ENCODE results near the gene MRPL48.

MRPL48 gene

DNA sequence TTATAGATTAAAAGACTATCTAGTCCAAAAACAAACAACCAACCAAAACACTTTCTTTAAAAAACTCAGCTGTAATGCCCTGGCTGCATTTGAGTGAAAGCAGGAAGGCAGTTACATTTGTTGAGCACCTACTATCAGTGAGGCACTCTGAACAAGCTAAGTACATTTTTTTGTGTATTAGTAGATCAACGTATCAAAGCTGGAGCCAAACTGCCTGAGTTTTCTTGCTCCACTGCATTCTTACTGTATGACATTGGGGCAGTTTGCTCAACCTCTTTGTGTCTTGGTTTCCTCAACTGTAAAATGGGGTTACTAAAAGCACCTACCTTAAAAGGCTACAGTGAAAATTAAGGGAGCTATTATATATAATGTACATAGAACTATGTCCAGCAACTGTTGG is 67.0 kb downstream of the MRPL48 start:
- TF ChIP-seq, protein P1, sequence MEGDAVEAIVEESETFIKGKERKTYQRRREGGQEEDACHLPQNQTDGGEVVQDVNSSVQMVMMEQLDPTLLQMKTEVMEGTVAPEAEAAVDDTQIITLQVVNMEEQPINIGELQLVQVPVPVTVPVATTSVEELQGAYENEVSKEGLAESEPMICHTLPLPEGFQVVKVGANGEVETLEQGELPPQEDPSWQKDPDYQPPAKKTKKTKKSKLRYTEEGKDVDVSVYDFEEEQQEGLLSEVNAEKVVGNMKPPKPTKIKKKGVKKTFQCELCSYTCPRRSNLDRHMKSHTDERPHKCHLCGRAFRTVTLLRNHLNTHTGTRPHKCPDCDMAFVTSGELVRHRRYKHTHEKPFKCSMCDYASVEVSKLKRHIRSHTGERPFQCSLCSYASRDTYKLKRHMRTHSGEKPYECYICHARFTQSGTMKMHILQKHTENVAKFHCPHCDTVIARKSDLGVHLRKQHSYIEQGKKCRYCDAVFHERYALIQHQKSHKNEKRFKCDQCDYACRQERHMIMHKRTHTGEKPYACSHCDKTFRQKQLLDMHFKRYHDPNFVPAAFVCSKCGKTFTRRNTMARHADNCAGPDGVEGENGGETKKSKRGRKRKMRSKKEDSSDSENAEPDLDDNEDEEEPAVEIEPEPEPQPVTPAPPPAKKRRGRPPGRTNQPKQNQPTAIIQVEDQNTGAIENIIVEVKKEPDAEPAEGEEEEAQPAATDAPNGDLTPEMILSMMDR (IDR thresholded peaks at IDR 0.05; ENCODE audit: insufficient read depth, low read depth, low read length, missing control alignments) = no peak
- H3K4me3 ChIP-seq (ENCODE audit: low read depth, low read length) = no peak overlapping the region
- DNase-seq (ENCODE audit: low read depth) = no peak

DNA sequence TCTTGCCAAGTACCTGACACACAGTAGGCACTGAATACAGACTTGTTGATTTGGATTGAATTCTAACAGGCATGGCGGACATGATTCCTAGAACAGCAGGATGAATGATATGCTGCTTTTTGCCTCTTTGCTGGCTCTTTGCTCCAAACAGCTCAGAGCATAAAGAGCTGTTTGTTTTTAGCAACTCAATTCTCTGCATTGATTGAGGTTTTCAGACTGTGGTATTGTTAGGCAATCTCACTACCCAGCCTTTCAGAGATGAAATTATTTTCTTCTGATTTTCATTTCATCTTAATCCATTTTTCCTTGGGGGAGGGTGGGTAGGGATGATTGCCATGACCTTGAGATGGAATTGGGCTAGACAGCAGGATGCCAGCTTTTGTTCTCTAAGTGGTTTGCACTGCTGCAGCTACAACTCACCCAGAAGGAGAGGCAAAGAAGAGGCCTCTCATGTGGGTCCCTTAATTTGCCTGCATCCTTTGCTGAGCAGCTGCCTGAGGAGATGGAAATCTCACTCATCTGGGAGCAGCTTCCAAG is 68.4 kb downstream of the MRPL48 start:
- TF ChIP-seq, protein P1 (IDR thresholded peaks at IDR 0.05; ENCODE audit: insufficient read depth, low read depth, low read length, missing control alignments) = no peak
- no peak for DNase-seq (ENCODE audit: low read depth)
- H3K4me3 ChIP-seq (ENCODE audit: low read depth, low read length) = no peak overlapping the region

DNA sequence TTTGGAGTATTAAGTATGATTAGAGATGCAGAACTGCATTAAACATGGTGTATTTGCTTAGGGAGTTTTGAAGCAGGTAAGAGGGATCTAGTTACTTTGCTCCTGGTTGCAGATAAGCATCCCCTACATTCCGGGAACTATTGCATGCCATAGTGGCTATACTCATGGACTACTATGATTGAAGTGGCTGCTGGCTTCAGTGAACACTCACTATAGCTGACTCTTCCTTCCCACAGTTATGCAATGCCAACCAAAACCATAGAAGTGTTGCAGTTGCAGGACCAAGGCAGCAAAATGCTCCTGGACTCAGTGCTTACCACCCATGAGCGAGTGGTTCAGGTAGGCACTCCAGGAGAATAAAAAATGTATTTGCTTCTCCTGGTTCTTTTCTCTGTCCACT is 72.0 kb downstream of the MRPL48 start:
- no peak overlapping the region for H3K4me3 ChIP-seq (ENCODE audit: low read depth, low read length)
- DNase-seq (ENCODE audit: low read depth) = no peak
- TF ChIP-seq, protein P1 (IDR thresholded peaks at IDR 0.05; ENCODE audit: insufficient read depth, low read depth, low read length, missing control alignments) = no peak

DNA sequence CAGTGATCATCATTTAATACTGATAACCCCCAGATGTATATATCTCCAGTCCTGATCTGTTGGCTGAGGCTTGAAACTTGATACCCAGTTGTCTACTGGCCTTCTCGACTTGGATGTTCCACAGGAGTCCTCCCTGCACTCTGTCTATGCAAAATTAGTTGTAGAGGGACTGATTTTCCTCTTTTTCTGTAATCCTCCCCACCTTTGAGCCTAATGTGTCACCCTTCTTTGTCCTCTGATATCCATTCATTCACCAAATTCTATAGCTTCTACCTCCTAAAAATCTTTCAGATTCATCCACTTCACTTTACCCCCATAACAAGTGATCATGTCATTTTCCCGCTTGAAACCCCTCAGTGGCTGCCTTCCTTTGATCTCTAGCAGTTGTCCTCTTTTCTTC is 72.5 kb downstream of the MRPL48 start:
- no peak overlapping the region for H3K4me3 ChIP-seq (ENCODE audit: low read depth, low read length)
- TF ChIP-seq, protein P1 (IDR thresholded peaks at IDR 0.05; ENCODE audit: insufficient read depth, low read depth, low read length, missing control alignments) = no peak
- DNase-seq (ENCODE audit: low read depth) = no peak

DNA sequence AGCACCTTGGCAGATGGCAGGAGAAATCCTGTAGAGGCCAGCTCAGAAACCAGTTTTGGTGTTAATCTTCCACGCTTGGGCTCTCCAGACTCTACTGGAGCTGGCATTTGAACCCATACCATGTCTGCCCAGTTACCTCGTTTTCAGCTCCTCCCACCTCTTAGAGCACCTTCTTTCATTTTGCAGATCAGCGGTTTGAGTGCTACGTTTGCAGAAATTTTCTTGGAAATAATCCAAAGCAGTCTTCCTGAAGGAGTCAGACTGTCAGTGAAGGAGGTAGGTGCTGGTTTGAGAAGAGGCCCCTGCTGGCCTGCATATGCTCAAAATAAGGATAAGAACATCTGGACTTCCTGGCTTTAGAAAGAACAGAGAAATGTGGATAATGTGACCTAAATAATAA is 75.3 kb downstream of the MRPL48 start:
- TF ChIP-seq, protein P1 (IDR thresholded peaks at IDR 0.05; ENCODE audit: insufficient read depth, low read depth, low read length, missing control alignments) = no peak
- H3K4me3 ChIP-seq (ENCODE audit: low read depth, low read length) = no peak overlapping the region
- DNase-seq (ENCODE audit: low read depth) = no peak

DNA sequence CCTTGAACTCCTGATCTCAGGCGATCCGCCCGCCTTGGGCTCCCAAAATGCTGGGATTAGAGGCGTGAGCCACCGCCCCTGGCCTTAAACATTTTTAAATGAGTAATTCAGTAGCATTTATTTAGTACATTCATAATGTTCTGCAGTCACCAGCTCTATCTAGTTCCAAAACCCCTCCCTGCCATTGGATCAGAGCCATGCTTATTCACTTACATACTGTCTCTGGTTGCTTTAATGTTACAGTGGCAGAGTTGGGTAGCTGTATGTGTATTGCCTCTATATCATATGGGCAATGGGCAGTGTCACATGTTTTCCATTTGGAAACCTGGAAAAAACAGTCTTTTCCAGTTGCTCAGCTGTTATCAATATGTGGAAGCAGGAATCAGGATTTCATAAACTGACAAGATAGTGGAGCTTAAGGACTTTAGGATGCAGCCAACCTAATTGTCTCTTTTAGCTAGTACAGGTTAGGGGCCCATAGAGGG is 78.5 kb downstream of the MRPL48 start:
- no peak for DNase-seq (ENCODE audit: low read depth)
- TF ChIP-seq, protein P1 (IDR thresholded peaks at IDR 0.05; ENCODE audit: insufficient read depth, low read depth, low read length, missing control alignments) = no peak
- H3K4me3 ChIP-seq (ENCODE audit: low read depth, low read length) = no peak overlapping the region

DNA sequence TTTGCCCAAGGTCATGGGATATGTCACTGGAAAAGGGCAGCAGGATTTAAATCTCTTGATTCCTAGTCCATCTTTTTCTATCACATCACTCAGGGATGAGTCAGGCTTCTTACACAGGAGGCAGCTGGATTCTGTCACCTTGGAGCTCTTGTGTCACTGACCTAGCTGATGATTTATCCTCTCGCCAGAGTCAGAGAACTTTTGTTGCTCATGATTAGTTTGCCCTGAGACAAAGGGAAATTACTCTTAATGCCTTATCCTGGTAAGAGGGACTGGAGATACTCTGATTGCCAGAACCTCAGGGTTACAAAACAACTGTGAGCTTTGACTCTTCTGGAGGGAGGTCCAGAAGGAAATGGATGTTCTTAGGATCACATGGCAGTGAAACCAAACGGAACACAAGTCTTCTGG is 78.9 kb downstream of the MRPL48 start:
- H3K4me3 ChIP-seq (ENCODE audit: low read depth, low read length) = no peak overlapping the region
- DNase-seq (ENCODE audit: low read depth) = no peak
- TF ChIP-seq, protein P1 (IDR thresholded peaks at IDR 0.05; ENCODE audit: insufficient read depth, low read depth, low read length, missing control alignments) = no peak

All from GM12865 (cell line).